Sciatic nerve (tissue), 2 donors: ENCODE data around the gene OPCML. TPM values are rescaled to one million over a fixed set of nuclear protein-coding genes. Genes with fewer than 3 reads are reported as not detected.
A peak's percentile ranks its signal among the peaks of the same experiment; 100 is the strongest.

Experiments used
- ATAC-seq: fragments of 200-7000 bp; cut with Tn5 transposase; one replicate; pipeline ENCODE4 v1.9.1; 2020; ENCODE audit warnings: mild to moderate bottlenecking, moderate library complexity
- DNase-seq: peaks from one replicate; pipeline ENCODE4 v3.0.0-alpha.2; 2020; ENCODE audit warnings: low spot score
- intact Hi-C: fragments of 100-400 bp; cut with DNase I; formaldehyde crosslinking; loops from one replicate; pipeline ENCODE4 v1.14.2; 2022
- total RNA-seq: library from RNA; stranded (reverse); fragmentation: NEBNext Ultra II Directional; extraction: Animal tissue kit (Norgen Biotek cat#: 25700); gene quantifications from one replicate; pipeline ENCODE4 v1.2.1, GENCODE V29; 2021
- donor health status: DM: no; HTN: no; CAD: no.
- donor health status: DM: no; HTN: no; CAD: no.

OPCML gene
- total RNA-seq, 1 donor from 2014 or later = 4.5 TPM

GRCh38 chr11:132999031-132999430, 533.3 kb downstream of the OPCML start:
- ATAC-seq (no peak), DNase-seq (no peak)
- intact Hi-C loops = no loop called here

- DNase-seq (no peak), ATAC-seq (no peak)
- intact Hi-C loops = no loop called here
Observed at GRCh38 chr11:132997396-132997795, 534.9 kb downstream of the OPCML start.

DNA sequence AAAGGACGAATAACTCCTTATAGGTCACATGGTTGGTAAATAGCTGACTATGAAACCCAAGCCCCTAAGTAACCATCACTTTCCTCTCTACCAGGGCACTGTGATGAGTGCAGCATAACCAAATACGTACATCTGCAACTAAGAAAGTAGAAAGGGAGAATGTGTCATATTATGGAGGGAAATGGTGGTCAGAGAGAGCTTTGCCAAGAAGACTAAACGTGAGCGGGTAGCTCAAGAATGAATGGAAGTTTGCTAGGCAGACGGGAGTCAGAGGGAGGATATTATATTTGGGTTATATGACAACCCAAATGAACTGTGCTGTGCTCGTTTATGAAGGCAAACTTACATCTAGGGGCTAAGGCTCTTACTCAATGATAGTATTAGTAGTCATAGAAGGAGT, 537.3 kb downstream of the OPCML start:
- intact Hi-C loops = no loop called here
- ATAC-seq (no peak), DNase-seq (no peak)

GRCh38 chr11:132993991-132994502, 538.3 kb downstream of the OPCML start:
- no peak for DNase-seq
- ATAC-seq = no peak
- intact Hi-C loops = no loop called here

DNA sequence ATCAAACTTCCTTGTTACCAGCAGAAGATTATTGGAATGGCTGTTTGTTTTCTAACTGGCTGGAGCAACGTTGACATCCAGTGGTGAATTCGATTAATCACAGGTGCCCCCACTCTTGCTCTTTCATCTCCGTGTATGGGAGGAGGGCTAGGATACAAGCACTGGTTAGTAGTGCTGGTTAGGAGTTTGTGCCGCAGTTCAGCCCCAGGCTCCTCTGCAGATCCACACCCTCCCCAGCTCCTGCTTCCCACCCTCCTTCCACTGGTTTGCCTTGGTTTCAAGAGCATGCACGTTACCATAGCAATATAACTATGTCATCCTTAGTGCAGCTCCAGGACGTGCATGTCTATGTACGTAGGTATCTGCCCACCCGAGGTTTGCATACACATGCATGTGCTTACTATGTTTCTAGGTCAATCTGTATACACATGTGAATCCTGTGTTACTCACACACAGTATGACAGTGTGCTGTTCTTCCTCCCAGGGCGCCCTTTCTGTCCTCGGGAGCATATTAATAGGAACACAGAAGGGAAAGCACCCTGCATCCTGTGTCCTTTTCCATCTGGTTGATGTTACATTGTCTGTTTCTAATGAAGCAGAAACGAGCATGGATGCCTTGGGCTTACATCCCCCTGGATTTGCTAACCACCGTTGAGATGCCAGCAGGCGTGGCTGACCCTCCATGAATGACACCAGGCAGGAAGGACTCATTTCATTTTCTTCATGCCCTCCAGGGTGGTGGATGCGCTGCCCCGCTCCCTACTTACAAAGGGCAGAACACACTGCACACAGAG, 539.3 kb downstream of the OPCML start:
- intact Hi-C loops = no loop called here
- ATAC-seq (no peak), DNase-seq (no peak)

DNA sequence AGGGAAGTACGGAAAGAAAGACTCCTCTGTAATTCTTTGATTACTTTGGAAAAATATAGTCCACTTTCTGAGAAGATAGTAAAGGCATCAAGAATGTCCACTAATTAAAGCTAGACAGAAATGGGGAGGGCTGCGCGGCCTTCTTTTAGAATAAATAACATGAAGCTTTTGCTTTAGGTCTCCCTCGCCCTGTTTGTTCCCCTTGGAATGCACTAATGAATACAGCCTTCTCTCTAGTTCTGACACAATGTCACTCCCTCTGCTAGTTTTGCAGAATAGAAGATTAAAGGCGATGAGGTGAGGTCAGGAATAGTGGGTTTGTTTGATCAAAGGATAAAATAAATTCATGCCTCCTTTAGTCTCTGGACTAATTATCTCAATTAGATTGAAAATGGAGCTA, 543.9 kb downstream of the OPCML start:
- no peak for ATAC-seq

GRCh38 chr11:132987936-132988335, 544.4 kb downstream of the OPCML start:
- DNase-seq = no peak
- no peak for ATAC-seq
- intact Hi-C loops = no loop called here

More for the DNA sequence above, 543.9 kb downstream of the OPCML start:
- DNase-seq = no peak
- intact Hi-C loops = no loop called here

GRCh38 chr11:132983641-132983978, 548.7 kb downstream of the OPCML start:
- ATAC-seq (no peak), DNase-seq (no peak)
- intact Hi-C loops = no loop called here

DNA sequence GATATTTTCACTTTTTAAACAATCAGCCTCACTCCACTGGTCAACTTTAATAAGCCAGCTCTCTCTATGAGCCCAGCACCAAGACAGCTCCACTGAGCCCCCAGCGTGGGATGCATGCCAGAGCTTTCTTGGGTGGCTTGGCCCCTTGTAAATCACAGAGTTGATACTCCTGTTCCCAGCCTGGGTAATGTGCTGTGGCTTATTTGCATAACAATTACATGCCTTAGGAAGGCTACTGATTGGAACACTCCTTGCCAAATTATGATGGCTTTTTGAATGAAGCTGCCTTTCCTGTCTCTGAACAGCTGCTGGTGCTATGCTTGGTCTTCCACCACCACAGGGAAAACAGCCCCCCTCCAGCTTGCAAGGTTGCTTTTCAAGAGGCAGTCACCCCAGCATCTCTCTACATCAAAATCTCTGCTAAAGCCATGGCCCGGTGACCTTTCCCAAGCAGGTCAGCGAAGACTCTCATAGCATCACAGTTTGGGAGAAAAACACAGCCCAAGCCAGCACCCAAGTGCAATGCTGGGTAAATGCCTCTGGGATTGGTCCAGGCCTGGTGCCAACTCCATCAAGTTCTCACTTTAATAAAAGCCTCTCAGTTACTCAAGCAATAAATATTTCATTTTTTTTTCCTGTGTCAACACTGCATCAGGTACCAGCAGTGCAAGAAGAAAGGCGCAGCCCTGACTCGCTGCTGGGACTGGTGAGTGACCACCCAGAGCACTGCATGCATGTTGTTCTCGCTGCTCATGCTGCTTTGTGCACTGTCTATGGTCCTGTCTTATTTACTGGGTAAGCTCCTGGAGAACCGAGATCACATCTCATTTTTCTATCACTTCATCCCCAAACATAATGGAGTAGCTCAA, 549.3 kb downstream of the OPCML start:
- no peak for ATAC-seq
- no peak for DNase-seq
- intact Hi-C loops = no loop called here

DNA sequence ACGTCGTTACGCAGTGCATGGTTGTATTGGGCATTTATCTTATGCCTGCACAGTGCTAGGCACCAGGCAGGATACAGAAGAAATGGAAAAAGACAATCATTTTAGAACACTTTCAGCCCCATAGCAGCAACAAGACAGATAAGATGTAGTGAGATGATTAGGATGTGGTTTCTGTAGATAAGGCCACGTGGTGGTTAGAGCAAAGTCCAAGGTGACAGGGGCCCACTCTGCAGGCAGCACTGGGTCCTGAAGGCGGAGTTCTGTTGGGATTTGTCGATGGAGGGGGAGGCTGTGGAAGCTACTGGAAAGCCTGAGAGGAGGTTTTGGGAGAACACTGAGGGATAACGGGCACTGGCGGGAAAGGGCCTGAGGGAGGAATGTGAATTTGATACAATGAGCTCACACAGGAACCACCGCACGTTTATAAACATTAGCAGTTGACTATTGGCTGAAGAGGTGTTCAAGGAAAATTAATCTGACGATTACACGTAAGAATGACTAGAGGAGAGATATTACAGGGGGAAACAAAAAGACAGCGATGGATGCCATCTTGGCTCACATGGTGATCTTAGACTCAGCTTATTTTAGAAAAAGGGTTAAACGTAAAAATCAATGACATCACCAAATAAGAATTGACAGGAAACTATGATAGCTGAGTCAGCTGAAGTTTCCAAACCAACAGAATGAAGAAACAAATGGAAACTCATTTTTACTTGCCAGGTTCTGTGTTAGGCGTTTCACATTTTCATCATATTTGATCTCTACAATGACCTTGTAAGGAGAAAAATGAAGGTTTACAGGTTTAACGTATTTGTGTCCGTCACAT, 551.0 kb downstream of the OPCML start:
- intact Hi-C loops = no loop called here
- no peak for ATAC-seq
- DNase-seq = no peak

- DNase-seq (no peak), ATAC-seq (no peak)
Observed at GRCh38 chr11:132980670-132981069, 551.6 kb downstream of the OPCML start.

GRCh38 chr11:132977746-132978145, 554.6 kb downstream of the OPCML start:
- DNase-seq = no peak
- intact Hi-C loops = no loop called here

More at GRCh38 chr11:132980670-132981069, 551.6 kb downstream of the OPCML start:
- intact Hi-C loops = no loop called here

DNA sequence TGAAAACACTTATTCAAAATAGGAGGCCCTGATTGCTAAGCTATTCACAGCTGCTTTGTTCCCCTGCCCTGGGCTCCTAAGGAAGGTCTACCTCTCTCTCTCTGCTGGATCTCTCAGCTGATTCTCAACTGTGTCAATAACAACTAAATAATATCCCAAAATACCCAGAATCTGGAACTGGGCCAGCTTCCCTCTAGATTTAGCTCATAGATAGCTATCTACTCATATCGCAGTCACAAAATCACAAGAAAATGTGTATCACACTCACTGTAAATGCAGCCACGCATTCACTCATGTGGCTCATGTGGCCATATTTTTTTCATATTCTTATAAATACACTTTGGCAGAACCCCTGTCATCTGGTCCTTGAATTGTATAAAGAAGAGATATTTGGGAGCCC, 555.1 kb downstream of the OPCML start:
- DNase-seq (no peak), ATAC-seq (no peak)
- intact Hi-C loops = no loop called here

More at GRCh38 chr11:132977746-132978145, 554.6 kb downstream of the OPCML start:
- ATAC-seq = no peak

- no peak for DNase-seq
- ATAC-seq = no peak
- intact Hi-C loops = no loop called here
Observed at GRCh38 chr11:132976115-132976514, 556.2 kb downstream of the OPCML start.

DNA sequence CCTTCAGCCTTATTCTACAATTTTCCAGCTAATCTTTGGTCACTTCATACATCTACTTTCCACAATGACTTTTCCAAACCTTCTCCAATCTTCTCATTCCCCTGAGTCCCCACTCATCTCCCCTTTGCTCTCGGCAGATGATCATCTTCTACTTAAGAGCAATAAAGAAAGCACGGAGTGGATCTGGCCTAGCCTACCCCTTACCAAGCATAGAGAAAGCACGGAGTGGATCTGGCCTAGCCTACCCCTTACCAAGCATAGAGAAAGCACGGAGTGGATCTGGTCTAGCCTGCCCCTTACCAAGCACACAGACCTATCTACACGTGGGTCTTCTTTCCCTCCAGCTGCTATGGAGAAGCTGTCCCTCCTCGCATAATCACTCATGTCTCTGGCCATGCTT, 558.6 kb downstream of the OPCML start:
- DNase-seq (no peak), ATAC-seq (no peak)
- intact Hi-C loops = no loop called here

GRCh38 chr11:132972565-132972964, 559.7 kb downstream of the OPCML start:
- intact Hi-C loops = no loop called here
- ATAC-seq (peak; percentile 56), DNase-seq (no peak)

- ATAC-seq (no peak), DNase-seq (no peak)
- intact Hi-C loops = no loop called here
Observed at GRCh38 chr11:132971351-132971750, 561.0 kb downstream of the OPCML start.

DNA sequence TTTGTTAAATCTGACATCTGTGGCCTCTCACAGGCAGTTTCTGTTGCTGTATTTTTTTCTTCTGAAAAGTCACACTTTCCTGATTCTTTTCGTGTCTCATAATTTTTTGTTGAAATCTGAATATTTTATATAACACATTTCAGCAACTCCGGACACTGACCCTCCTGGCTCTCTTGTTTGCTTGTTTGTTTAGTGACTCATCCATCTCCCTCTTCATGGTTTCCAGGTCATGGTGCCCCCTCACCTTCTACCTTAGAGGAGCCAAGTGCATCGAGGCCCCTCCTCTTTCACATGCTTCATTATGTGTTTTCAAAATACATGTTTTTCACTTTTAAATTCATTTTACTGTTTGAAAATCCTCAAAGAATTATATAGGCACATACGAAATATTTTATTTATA, 562.4 kb downstream of the OPCML start:
- DNase-seq = no peak
- intact Hi-C loops = no loop called here
- no peak for ATAC-seq

DNA sequence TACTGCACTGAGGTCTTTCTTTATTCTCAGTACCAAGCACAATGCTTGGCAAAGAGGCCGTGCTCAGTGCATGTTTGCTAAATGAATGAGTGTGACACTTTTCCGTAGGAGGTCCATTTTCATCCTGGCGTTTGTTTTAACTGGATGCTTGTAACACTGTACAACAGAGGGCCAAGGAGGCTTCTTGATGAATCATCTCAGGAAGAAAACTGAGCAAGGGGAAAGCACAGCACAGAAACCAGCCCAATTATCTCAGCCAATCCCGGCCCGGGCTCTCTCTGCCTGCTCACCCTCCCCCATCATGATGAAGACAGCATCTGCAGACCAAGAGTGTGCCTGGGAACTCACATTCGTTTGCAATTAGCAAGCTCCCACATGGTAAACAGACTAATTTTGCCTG, 570.3 kb downstream of the OPCML start:
- ATAC-seq (peak; percentile 62), DNase-seq (no peak)
- intact Hi-C loops = no loop called here
